ENCODE data around the gene RMRP.

GRCh38 chr9:35679766-35680330, 22.0 kb upstream of the RMRP start:
- no peak for TF ChIP-seq CTCF (IDR thresholded peaks at IDR 0.05)
- TF ChIP-seq POLR2A (IDR thresholded peaks at IDR 0.05): no peak

Data from breast epithelium (tissue), 3 donors.